GM19324 (cell line): ENCODE results near the gene DNAJC11.
"Not testable (repeated sequence)": the region's sequence is repeated elsewhere in the genome, so short reads cannot be mapped to it uniquely, and the experiment has no call there.

Experiments used
- ATAC-seq: cut with Tn5 transposase; IDR thresholded peaks from one replicate; pipeline ENCODE4 v1.9.1; 2021; ENCODE audit warnings: mild to moderate bottlenecking, moderate library complexity; ENCODE audit not compliant: unreplicated experiment, low FRiP score

DNAJC11 gene

GRCh38 chr1:6701437-6702153 is at the start of gene DNAJC11:
Gene DNAJC11, minus strand, starts transcription at chr1:6701816. Its CDS starts 16 bp downstream, at chr1:6701800.
- ATAC-seq, result peak; percentile 97

- ATAC-seq, result no peak
These were observed 48.9 kb upstream of the DNAJC11 start for GRCh38 chr1:6750490-6750889.

GRCh38 chr1:6747674-6748073 is 46.1 kb upstream of the DNAJC11 start:
- ATAC-seq, result no peak

GRCh38 chr1:6745073-6745472 is 43.5 kb upstream of the DNAJC11 start:
- no peak for ATAC-seq

- no peak for ATAC-seq
These were observed 41.8 kb upstream of the DNAJC11 start for GRCh38 chr1:6743189-6744101.

GRCh38 chr1:6742676-6743188 is 41.1 kb upstream of the DNAJC11 start:
- ATAC-seq, result not testable (repeated sequence)

GRCh38 chr1:6738987-6739676 is 37.5 kb upstream of the DNAJC11 start:
- no peak for ATAC-seq

GRCh38 chr1:6732942-6733341 is 31.3 kb upstream of the DNAJC11 start:
- no peak for ATAC-seq

GRCh38 chr1:6731905-6732304 is 30.3 kb upstream of the DNAJC11 start:
- no peak for ATAC-seq

GRCh38 chr1:6730880-6731279 is 29.3 kb upstream of the DNAJC11 start:
- no peak for ATAC-seq

- ATAC-seq, result no peak
These were observed 28.9 kb upstream of the DNAJC11 start for GRCh38 chr1:6730473-6730872.

GRCh38 chr1:6727535-6727934 is 25.9 kb upstream of the DNAJC11 start:
- ATAC-seq, result no peak

GRCh38 chr1:6726253-6726652 is 24.6 kb upstream of the DNAJC11 start:
- ATAC-seq, result no peak

- no peak for ATAC-seq
These were observed 23.0 kb upstream of the DNAJC11 start for GRCh38 chr1:6724517-6725141.

- no peak for ATAC-seq
These were observed 22.2 kb upstream of the DNAJC11 start for GRCh38 chr1:6723621-6724428.

GRCh38 chr1:6711174-6711573 is 9.6 kb upstream of the DNAJC11 start:
- no peak for ATAC-seq

GRCh38 chr1:6704746-6705145 is 3.1 kb upstream of the DNAJC11 start:
- no peak for ATAC-seq

GRCh38 chr1:6703016-6703415 is 1.4 kb upstream of the DNAJC11 start:
- ATAC-seq, result no peak

GRCh38 chr1:6700853-6701436 is 671 bp downstream of the DNAJC11 start:
- ATAC-seq, result no peak
